GM12874 (cell line): ENCODE data around the gene CHST8.

ENCODE experiments used
- CTCF ChIP-seq: IDR thresholded peaks from 2 replicates; pipeline ENCODE4 v1.5.1; 2011; ENCODE audit warnings: low read depth, mild to moderate bottlenecking, control low read depth, low read length, moderate library complexity; ENCODE audit not compliant: insufficient read depth

The CHST8 gene

GRCh38 chr19:33752945-33753344 lies 131.2 kb downstream of the CHST8 start:
- TF ChIP-seq CTCF = no peak

- no peak for TF ChIP-seq CTCF
These were observed 132.6 kb downstream of the CHST8 start for GRCh38 chr19:33754361-33754760.

GRCh38 chr19:33755099-33756035 lies 133.6 kb downstream of the CHST8 start:
- no peak for TF ChIP-seq CTCF

- no peak for TF ChIP-seq CTCF
These were observed 134.4 kb downstream of the CHST8 start for GRCh38 chr19:33756177-33756576.

- TF ChIP-seq CTCF = no peak
These were observed 136.8 kb downstream of the CHST8 start for GRCh38 chr19:33758541-33759013.

- TF ChIP-seq CTCF = no peak
These were observed 137.6 kb downstream of the CHST8 start for GRCh38 chr19:33759356-33759755.

- TF ChIP-seq CTCF = no peak
These were observed 142.0 kb downstream of the CHST8 start for GRCh38 chr19:33763633-33764371.
